ENCODE results near the gene CNKSR1.

CNKSR1 gene

GRCh38 chr1:26159743-26160039, 17.6 kb upstream of the CNKSR1 start:
- peak overlapping the region in 9 of 21 experiments; percentile 14 to 69 (median 45) for H3K27ac ChIP-seq
- peak overlapping the region in 6 of 7 experiments; percentile 3 to 47 (median 18) for H3K4me3 ChIP-seq

GRCh38 chr1:26160527-26161414, 16.5 kb upstream of the CNKSR1 start:
- Histone ChIP-seq H3K27ac (peak overlapping the region in 11 of 21 experiments; percentile 1 to 69 (median 34)), H3K4me3 (peak overlapping the region; percentile 17 to 47 (median 30))

GRCh38 chr1:26161415-26162219, 15.7 kb upstream of the CNKSR1 start:
- H3K27ac ChIP-seq: peak overlapping the region in 9 of 21 experiments; percentile 1 to 51 (median 30)
- peak overlapping the region; percentile 17 to 47 (median 30) for H3K4me3 ChIP-seq

GRCh38 chr1:26162220-26162709, 15.0 kb upstream of the CNKSR1 start:
- Histone ChIP-seq H3K27ac (no peak overlapping the region), H3K4me3 (peak overlapping the region; percentile 17 to 47 (median 30))

- Histone ChIP-seq H3K27ac (no peak overlapping the region), H3K4me3 (peak overlapping the region in 3 of 7 experiments; percentile 1 to 44 (median 33))
These were observed 13.6 kb upstream of the CNKSR1 start for GRCh38 chr1:26163684-26164035.

GRCh38 chr1:26164036-26164860, 13.0 kb upstream of the CNKSR1 start:
- Histone ChIP-seq H3K27ac (peak overlapping the region in 4 of 21 experiments; percentile 17 to 51 (median 30)), H3K4me3 (peak overlapping the region; percentile 1 to 44 (median 24))

GRCh38 chr1:26164861-26165842, 12.1 kb upstream of the CNKSR1 start:
- peak overlapping the region in 1 of 7 experiments; percentile 44 for H3K4me3 ChIP-seq
- H3K27ac ChIP-seq: peak overlapping the region in 3 of 21 experiments; percentile 27 to 51 (median 33)

- no peak overlapping the region for H3K4me3 ChIP-seq
- no peak overlapping the region for H3K27ac ChIP-seq
These were observed 10.5 kb upstream of the CNKSR1 start for GRCh38 chr1:26166719-26167281.

- H3K4me3 ChIP-seq: peak within 1 kb of the TSS; percentile 79 to 92 (median 87)
- H3K27ac ChIP-seq: peak within 1 kb of the TSS in 20 of 21 experiments; percentile 50 to 94 (median 86)
These were observed 8.7 kb upstream of the CNKSR1 start, which contains the start of gene C1orf232 for GRCh38 chr1:26168410-26169197. TSS of gene C1orf232 (minus strand) at chr1:26168963. CDS start at chr1:26168499, 464 bp downstream.

GRCh38 chr1:26169198-26169554, 8.1 kb upstream of the CNKSR1 start:
- H3K4me3 ChIP-seq: peak overlapping the region in 5 of 7 experiments; percentile 86 to 92 (median 91)
- H3K27ac ChIP-seq: peak overlapping the region in 8 of 21 experiments; percentile 86 to 93 (median 90)

- peak within 1 kb of the TSS; percentile 50 to 94 (median 86) for H3K27ac ChIP-seq
- H3K4me3 ChIP-seq: peak within 1 kb of the TSS; percentile 79 to 92 (median 87)
These were observed 7.4 kb upstream of the CNKSR1 start, which contains the start of gene ZNF593 for GRCh38 chr1:26169669-26170471. TSS of gene ZNF593 (plus strand) at chr1:26169908. CDS start at chr1:26169984, 76 bp downstream.

- Histone ChIP-seq H3K27ac (peak overlapping the region in 14 of 21 experiments; percentile 78 to 94 (median 89)), H3K4me3 (peak overlapping the region; percentile 79 to 92 (median 87))
These were observed 6.8 kb upstream of the CNKSR1 start for GRCh38 chr1:26170472-26170821.

- peak within 1 kb of the TSS in 4 of 7 experiments; percentile 79 to 92 (median 89) for H3K4me3 ChIP-seq
- H3K27ac ChIP-seq: peak within 1 kb of the TSS in 5 of 21 experiments; percentile 86 to 94 (median 93)
These were observed 5.9 kb upstream of the CNKSR1 start, which contains the start of gene ZNF593OS for GRCh38 chr1:26171084-26172072. TSS of gene ZNF593OS (minus strand) at chr1:26171832. CDS start at chr1:26171661, 171 bp downstream.

- H3K27ac ChIP-seq: no peak overlapping the region
- H3K4me3 ChIP-seq: no peak overlapping the region
These were observed 1.9 kb upstream of the CNKSR1 start for GRCh38 chr1:26175346-26175745.

- Histone ChIP-seq H3K4me3 (no peak overlapping the region), H3K27ac (no peak overlapping the region)
These were observed 2.8 kb downstream of the CNKSR1 start for GRCh38 chr1:26180010-26180506.

Data from skin epidermis (tissue), 12 donors.